Hematopoietic multipotent progenitor cell treated with erythropoietin and hydrocortisone succinate and interleukin-3 and kit ligand, for 6 days (in vitro differentiated cells): ENCODE data around the gene FAAP100.
A peak's percentile ranks its signal among the peaks of the same experiment; 100 is the strongest.

ENCODE experiments used
- DNase-seq: peaks from one replicate; pipeline ENCODE4 v3.0.0-alpha.2; 2015

FAAP100 gene

DNA sequence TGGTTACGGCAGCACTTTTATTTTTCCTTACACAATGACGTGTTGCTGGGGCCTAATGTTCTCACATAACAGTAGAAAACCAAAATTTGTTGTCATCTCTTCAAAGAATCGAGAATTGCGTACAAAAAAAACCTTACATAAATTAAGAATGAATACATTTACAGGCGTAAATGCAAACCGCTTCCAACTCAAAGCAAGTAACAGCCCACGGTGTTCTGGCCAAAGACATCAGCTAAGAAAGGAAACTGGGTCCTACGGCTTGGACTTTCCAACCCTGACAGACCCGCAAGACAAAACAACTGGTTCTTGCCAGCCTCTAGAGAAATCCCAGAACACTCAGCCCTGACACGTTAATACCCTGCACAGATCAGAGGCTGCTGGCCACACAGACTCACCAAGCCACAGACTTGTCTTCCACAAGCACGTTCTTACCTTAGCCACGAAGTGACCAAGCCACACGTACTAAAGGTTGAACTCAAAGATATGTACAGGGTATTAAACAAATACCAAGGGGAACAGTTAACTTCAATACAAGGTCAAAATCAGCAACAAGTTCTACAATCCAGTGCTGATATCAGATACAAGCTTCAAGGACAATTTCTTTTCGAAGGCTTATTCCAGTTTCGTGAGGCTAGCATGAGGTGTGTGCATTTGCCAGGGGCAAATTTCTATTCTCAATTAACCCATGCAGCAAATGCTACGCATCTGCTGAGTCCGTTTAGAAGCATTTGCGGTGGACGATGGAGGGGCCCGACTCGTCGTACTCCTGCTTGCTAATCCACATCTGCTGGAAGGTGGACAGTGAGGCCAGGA lies 42.0 kb downstream of the FAAP100 start:
- DNase-seq, result no peak

DNA sequence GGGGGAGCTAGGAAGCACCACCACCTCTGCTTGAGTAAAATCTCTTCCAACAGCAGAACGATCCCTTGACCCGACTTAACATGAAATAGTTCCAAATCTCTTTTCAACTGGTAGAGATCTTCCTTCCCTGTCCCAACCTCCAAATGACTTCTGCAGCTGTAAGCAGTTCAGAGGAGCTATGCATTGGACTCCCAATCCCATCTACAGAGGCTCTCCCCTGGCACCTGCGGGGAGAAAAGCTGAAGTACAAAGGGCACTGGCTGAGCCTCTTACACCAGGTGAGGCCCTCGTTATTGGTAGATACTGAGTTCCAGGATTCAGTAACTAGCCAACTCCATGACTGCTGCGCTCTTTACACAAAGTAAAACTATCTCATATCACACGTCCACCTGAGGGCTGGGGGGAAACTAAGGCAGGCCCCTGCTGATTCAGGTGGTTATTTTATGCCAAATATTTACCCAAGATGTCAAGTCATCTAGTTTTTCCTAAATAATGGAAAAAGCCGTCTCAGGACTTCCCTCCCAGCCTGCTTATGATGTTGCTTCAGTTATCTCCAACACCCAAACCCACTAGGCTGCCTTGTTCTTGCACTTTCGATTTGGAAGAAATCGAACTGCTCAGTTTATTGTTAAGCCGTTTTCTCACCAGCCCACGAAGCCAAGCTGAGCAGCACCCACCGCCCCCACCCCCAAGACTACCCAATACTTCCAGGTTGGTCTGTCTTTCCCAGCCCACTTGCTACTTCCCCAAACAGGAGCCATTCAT lies 42.8 kb downstream of the FAAP100 start:
- peak; percentile 56 for DNase-seq

DNA sequence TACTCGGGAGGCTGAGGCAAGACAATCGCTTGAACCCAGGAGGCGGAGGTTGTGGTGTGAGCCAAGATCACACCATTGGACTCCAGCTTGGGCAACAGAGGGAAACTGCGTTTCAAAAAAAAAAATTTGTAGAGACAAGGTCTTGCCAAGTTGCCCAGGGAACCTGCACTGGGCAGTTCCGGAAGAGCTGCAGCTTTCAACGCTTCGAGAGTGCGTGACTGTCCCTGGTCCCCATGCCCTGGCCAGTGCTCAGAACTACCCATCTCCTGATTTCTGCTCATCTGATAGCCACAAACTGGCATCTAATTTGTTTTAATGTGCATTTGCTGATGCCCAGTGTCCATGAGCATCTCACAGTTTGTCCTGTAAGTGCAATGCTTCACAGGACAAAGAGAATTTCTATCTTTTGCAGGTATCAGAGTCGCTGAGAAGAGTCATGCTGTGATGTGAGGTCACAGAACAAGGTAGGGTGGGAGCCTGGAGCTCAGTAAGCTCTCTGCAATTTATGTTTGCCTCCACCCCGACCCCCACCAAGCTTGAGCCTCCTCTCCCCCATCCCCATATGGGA lies 43.4 kb downstream of the FAAP100 start:
- no peak for DNase-seq

GRCh38 chr17:81503619-81504018 lies 48.5 kb downstream of the FAAP100 start:
- DNase-seq, result no peak

GRCh38 chr17:81502471-81503017 lies 49.6 kb downstream of the FAAP100 start:
- DNase-seq, result no peak

DNA sequence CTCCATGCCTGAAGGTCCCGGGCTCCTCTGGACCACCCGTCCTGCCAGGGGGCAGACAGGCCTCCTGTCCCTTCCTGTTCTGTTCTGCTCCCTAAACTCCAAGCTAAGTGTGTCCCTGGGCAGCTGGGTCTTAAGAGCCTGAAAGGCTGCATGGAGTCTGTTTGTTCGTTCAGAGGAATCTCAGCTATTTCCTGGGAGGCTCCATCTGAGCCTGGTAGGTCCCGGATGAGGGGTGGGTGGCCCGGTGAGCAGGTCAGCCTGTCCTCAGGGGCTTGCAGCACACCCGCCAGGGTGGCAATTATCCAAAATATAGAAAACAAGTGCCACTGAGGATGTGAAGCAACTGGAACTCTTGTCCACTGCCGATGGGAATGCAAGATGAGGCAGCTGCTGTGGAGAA lies 52.1 kb downstream of the FAAP100 start:
- DNase-seq, result no peak

GRCh38 chr17:81499601-81499970 lies 52.6 kb downstream of the FAAP100 start:
- no peak for DNase-seq

DNA sequence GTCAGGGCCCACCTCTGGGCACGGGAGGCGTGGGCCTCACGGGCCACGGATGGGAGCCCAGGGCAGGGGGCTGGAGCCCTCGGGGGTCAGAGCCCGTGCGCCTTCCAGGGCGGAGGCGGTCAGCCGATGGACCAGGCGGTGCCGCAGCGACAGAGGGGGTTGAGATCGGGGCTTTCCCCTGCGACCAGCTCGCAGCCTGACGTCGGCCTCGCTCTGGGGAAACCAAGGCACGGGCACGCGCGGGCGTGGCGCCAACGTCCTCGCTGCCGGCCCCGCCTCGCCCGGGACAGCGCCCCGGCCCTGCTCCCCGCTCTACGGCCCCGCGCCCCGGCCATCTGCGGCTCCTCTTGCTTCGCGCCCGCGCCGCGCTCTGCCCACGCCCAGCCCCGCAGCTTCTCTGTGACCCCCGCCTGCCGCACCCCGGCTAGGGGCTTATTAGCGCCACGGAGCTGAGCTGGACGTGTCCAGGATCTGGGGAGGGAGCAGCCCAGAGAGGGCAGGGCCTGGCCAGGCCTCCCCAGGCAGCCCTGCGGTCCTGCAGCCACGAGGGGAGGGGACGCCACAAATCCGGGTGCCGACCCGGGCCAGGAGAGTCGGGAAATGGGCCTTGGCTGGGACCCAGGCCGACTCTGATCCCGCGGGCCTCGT lies 53.1 kb downstream of the FAAP100 start:
- DNase-seq, result no peak

GRCh38 chr17:81494626-81495377 lies 57.4 kb downstream of the FAAP100 start:
- DNase-seq, result no peak

DNA sequence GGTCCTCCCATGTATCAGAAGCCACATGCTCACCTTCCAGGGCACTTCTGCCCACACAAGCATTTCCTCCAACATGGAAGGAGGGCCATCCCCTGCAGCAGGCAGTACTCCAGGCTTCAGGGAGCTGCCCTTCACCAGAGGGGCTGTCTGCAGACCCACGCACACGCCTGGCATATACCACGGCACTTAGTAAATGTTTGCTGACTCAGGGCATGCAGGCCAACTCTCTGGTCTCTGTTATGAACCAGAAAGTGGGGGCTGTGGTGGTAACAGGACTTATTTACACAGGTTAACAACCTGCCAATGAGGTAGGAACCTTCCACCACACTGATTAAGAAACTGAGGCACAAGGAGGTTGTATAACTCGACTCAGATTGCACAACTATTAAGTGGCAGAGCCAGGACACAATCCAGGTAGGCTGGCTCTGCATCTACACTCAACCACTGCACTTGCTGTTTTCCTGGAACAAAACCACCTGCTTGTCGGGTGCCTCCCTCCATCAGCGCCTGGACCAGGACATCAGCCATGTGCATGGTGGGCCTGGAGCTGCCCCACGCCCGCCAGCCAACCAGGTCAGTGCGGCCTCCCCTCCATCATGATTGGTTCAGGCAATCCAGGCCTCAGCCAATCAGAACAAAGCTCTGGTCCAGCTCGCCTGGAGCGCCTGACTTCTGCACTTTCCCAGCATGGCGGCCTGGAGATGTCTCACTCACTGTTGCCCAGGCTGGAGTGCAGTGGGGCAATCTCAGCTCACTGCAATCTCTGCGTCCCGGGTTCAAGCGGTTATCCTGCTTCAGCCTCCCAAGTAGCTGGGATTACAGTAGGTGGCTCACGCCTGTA lies 58.7 kb downstream of the FAAP100 start:
- DNase-seq, result no peak

- no peak for DNase-seq
Observed at GRCh38 chr17:81492706-81493105, 59.4 kb downstream of the FAAP100 start.

- no peak for DNase-seq
Observed at GRCh38 chr17:81492202-81492601, 60.0 kb downstream of the FAAP100 start.

DNA sequence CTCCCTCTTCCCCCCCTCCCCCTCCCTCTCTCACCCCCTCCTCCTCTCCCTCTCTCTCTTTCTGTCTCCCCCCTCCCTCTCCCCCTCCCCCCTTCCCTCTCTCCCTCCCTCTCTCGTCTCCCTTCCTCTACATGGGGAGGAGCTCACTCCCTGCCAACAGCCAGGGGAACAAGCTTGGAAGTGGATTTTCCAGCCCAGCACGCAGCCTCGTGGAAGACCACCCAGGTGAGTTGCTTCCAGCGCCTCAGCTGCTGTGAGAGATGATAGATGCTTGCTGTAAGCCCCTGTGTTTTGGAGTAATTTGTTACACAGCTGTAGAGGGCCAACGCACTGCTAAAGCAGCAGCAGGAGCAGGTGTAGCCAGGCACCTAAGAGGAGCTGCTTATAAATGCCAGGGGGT lies 60.4 kb downstream of the FAAP100 start:
- DNase-seq, result no peak

GRCh38 chr17:81491181-81491581 lies 61.0 kb downstream of the FAAP100 start:
- no peak for DNase-seq

DNA sequence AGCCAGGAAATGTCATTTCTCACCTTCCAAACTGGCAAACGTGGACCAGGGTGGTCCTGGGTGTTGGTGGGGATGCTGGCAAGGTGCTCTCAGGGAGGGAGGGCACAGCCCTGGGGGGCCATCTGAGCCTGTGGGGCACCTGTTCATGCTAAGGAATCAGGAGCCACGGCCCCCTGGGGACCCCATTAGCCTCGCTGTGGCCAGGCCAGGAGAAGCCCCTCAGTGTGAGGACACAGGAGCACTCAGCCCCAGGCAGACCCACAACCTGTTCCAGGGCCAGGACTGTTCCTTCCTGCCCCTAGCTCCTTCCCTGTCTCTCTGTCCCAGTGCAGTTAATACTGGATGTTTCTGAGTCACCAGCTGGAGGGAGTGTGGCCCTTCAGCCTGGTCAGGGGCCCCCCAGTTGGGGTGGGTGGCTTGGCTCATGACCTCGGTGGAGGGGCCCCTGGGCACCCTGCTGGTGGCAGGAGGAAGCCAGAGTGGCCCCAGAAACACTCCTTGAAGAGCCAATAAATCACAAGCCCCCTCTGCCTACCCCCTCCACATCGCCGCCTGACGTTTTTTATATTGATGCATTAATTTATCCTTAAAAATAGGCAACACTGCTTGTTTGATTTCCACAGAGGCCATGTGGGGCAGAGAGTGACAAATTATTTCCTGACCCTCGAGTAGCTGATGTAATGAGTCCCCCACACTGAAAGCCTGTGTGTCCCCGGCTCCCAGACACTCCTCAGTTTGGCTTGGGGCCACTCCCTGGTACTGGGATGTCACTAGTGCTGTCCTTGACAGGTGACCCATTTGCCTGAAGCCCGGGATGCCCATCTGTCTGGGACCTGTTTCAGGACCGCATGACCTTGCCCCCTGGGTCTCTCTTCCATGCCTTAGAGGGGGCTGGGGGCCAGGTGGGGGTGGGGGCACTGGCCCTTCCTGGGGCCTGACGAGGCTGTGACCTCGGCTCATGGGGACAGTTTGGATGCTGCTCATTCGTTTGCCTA lies 61.9 kb downstream of the FAAP100 start:
- DNase-seq, result no peak
